Peyer's patch (tissue), 4 donors: ENCODE results near the gene RND3. TPM values are rescaled to one million over a fixed set of nuclear protein-coding genes. Genes with fewer than 3 reads are reported as not detected.

Experiments used
- DNase-seq, 3 donors: peaks; one replicate each; pipeline ENCODE4 v3.0.0-alpha.2; 2017 to 2019
- H3K27ac ChIP-seq, 4 donors: fragments of 200-600 bp; sonication (generic); one replicate each; pipeline ENCODE4 v1.5.1; 2016 to 2019
- H3K27me3 ChIP-seq, 2 donors: fragments of 200-600 bp; sonication (generic); one replicate each; pipeline ENCODE4 v1.5.1; 2019
- H3K36me3 ChIP-seq, 3 donors: fragments of 200-600 bp; sonication (generic); one replicate each; pipeline ENCODE4 v1.5.1; 2016 to 2019
- H3K4me1 ChIP-seq, 4 donors: fragments of 200-600 bp; sonication (generic); one replicate each; pipeline ENCODE4 v1.5.1; 2016 to 2019
- H3K4me3 ChIP-seq, 4 donors: fragments of 200-600 bp; sonication (generic); 1 replicate in 3 of 4; 2 replicates in 1 of 4; pipeline ENCODE4 v1.5.1; 2016 to 2019; ENCODE audit warnings: mild to moderate bottlenecking in 1 of 4
- H3K9me3 ChIP-seq, 4 donors: fragments of 200-600 bp; sonication (generic); one replicate each; pipeline ENCODE4 v1.5.1; 2016 to 2019; ENCODE audit warnings: mild to moderate bottlenecking in 1 of 4
- POLR2A ChIP-seq, 2 donors: fragments of 450-650 bp; IDR thresholded peaks; one replicate each; pipeline ENCODE4 v1.5.1; 2017; ENCODE audit warnings: antibody characterized with exemption in 2 of 2, mild to moderate bottlenecking in 2 of 2, moderate library complexity in 2 of 2
- total RNA-seq, 4 donors: library from RNA; depleted of rRNA; stranded (reverse); fragments of >200 nt; gene quantifications; one replicate each; pipeline ENCODE4 v1.1.0, GENCODE V29; 2016
- TF ChIP-seq, protein P1 (sequence below), 6 experiments: fragments of 450-650 bp in 4 of 6; fragments of 200-600 bp in 2 of 6; sonication (generic) in 1 of 6; IDR thresholded peaks; one replicate each; pipeline ENCODE4 v1.5.1; 2017 to 2019; ENCODE audit warnings: antibody characterized with exemption in 6 of 6, mild to moderate bottlenecking in 3 of 6, moderate library complexity in 1 of 6

RND3 gene
- total RNA-seq, 4 donors from 2014 or later = 14.9 to 80.6 (median 46.7) TPM

- TF ChIP-seq, protein P1, sequence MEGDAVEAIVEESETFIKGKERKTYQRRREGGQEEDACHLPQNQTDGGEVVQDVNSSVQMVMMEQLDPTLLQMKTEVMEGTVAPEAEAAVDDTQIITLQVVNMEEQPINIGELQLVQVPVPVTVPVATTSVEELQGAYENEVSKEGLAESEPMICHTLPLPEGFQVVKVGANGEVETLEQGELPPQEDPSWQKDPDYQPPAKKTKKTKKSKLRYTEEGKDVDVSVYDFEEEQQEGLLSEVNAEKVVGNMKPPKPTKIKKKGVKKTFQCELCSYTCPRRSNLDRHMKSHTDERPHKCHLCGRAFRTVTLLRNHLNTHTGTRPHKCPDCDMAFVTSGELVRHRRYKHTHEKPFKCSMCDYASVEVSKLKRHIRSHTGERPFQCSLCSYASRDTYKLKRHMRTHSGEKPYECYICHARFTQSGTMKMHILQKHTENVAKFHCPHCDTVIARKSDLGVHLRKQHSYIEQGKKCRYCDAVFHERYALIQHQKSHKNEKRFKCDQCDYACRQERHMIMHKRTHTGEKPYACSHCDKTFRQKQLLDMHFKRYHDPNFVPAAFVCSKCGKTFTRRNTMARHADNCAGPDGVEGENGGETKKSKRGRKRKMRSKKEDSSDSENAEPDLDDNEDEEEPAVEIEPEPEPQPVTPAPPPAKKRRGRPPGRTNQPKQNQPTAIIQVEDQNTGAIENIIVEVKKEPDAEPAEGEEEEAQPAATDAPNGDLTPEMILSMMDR (IDR thresholded peaks at IDR 0.05) = no peak
- TF ChIP-seq POLR2A (IDR thresholded peaks at IDR 0.05) = no peak
- Histone ChIP-seq H3K4me1 (peaks cover 0 to 69% (median 0%) of the 10 kb centered on the region in 4 donors), H3K9me3 (no peaks in the 10 kb centered on the region), H3K36me3 (no peaks in the 10 kb centered on the region), H3K27ac (no peak overlapping the region), H3K27me3 (no peaks in the 10 kb centered on the region), H3K4me3 (no peak overlapping the region)
- no peak for DNase-seq
Measured at GRCh38 chr2:150482111-150482510, 5.4 kb downstream of the RND3 start.

GRCh38 chr2:150480971-150481830, 6.3 kb downstream of the RND3 start:
- Histone ChIP-seq H3K4me1 (peaks cover 0 to 78% (median 0%) of the 10 kb centered on the region in 4 donors), H3K36me3 (no peaks in the 10 kb centered on the region), H3K27me3 (no peaks in the 10 kb centered on the region), H3K9me3 (no peaks in the 10 kb centered on the region), H3K27ac (peak overlapping the region in 2 of 4 donors; percentile 1 to 25), H3K4me3 (no peak overlapping the region)
- no peak for TF ChIP-seq POLR2A (IDR thresholded peaks at IDR 0.05)
- TF ChIP-seq, protein P1 (IDR thresholded peaks at IDR 0.05) = no peak
- DNase-seq = no peak

DNA sequence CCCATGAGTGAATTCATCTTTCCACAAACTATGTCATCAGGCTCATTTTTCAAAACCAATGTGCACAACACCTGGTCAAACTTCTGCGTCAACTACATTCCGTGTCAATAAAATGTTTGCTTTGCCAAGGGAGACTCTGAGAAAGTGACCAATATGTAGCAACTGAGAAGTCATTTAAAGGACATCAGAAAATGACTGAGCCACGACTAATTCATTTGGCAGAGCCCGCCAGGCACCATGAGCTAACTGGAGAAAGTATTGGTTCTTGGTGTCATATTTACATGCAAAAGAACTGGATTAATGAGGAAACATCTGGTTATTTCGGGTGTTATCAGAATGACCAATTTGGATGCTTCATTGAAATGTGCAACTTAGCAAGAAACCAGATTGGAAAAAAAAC, 7.2 kb downstream of the RND3 start:
- H3K27me3 ChIP-seq = no peaks in the 10 kb centered on the region
- no peak for DNase-seq
- no peak overlapping the region for H3K4me3 ChIP-seq
- no peaks in the 10 kb centered on the region for H3K36me3 ChIP-seq
- TF ChIP-seq, protein P1 (IDR thresholded peaks at IDR 0.05) = no peak
- no peak for TF ChIP-seq POLR2A (IDR thresholded peaks at IDR 0.05)
- H3K9me3 ChIP-seq = no peaks in the 10 kb centered on the region
- H3K4me1 ChIP-seq = peaks cover 0 to 88% (median 0%) of the 10 kb centered on the region in 4 donors
- H3K27ac ChIP-seq = peak overlapping the region in 2 of 4 donors; percentile 53 to 83

GRCh38 chr2:150479075-150479915, 8.2 kb downstream of the RND3 start:
- TF ChIP-seq, protein P1 (IDR thresholded peaks at IDR 0.05) = no peak
- no peak for TF ChIP-seq POLR2A (IDR thresholded peaks at IDR 0.05)
- H3K4me3 ChIP-seq = no peak overlapping the region
- peaks cover 0 to 86% (median 0%) of the 10 kb centered on the region in 4 donors for H3K4me1 ChIP-seq

DNA sequence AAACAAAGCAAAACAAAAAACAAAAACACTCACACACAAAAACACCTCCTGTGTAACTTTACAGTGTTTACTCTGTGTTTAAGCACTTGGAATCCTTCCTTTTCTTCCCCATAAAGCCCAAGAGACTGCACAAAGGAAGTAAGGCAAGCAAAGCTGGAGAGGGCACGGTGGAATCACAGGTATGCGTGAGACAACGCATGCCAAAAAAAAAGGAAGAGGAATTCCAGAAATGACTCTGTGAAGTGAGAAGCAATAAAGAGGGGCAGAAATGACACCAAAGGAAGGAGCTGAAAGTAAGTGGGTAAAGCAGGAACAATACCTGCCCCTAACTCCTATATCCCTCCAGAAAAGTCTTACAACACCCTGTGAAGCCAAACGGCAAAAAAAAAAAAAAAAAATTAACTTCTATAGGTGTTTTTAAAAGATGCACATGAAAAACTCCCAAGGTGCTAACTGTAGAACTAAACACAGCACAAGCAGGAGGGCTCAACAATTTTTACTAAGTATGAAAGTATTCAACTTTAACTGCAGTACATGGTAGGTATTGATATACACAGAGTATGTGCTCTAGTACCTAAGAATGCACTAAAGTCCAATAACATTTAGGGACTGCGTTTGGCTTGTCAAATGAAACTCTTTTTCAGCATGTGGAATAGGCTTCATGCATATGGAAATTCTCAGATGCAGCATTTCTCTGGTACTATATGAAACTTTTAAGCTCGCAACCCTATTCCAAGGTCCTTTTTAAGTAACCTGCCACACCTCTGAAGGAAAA, 9.1 kb downstream of the RND3 start:
- H3K9me3 ChIP-seq = no peaks in the 10 kb centered on the region
- DNase-seq = no peak
- peak overlapping the region in 1 of 4 donors; percentile 6 for H3K4me3 ChIP-seq
- TF ChIP-seq POLR2A (IDR thresholded peaks at IDR 0.05) = no peak
- TF ChIP-seq, protein P1 (IDR thresholded peaks at IDR 0.05) = no peak
- peaks cover 0 to 11% (median 0%) of the 10 kb centered on the region in 3 donors for H3K36me3 ChIP-seq
- no peaks in the 10 kb centered on the region for H3K27me3 ChIP-seq
- H3K4me1 ChIP-seq = peaks cover 0 to 86% (median 0%) of the 10 kb centered on the region in 4 donors
- H3K27ac ChIP-seq = peak overlapping the region in 3 of 4 donors; percentile 71 to 84 (median 83)

More at GRCh38 chr2:150479075-150479915, 8.2 kb downstream of the RND3 start:
- Histone ChIP-seq H3K27ac (peak overlapping the region in 2 of 4 donors; percentile 53 to 83), H3K27me3 (no peaks in the 10 kb centered on the region), H3K36me3 (peaks cover 0 to 3% (median 0%) of the 10 kb centered on the region in 3 donors), H3K9me3 (no peaks in the 10 kb centered on the region)
- DNase-seq = no peak
